Stimulated activated CD4-positive, alpha-beta T cell treated with anti-CD3 and anti-CD28 coated beads, Interleukin-12 subunit alpha, Interleukin-12 subunit beta, amount 100 ng/mL, for 48 hours (primary cell): ENCODE results near the gene SAP30L.

ENCODE experiments used
- DNase-seq, 3 donors: peaks; one replicate each; pipeline ENCODE4 v3.0.0-alpha.2; 2020; ENCODE audit warnings: low read depth in 2 of 3, low spot score in 1 of 3

The SAP30L gene

GRCh38 chr5:154506049-154506715 lies 60.4 kb downstream of the SAP30L start:
- DNase-seq, result no peak

GRCh38 chr5:154506716-154507080 lies 60.9 kb downstream of the SAP30L start:
- no peak for DNase-seq

- DNase-seq, result no peak
Measured at GRCh38 chr5:154508114-154508513, 62.3 kb downstream of the SAP30L start.

- DNase-seq, result no peak
Measured at GRCh38 chr5:154509784-154510555, 64.2 kb downstream of the SAP30L start.
